ENCODE results near the gene ZNF607.
"Not testable (repeated sequence)": the region's sequence is repeated elsewhere in the genome, so short reads cannot be mapped to it uniquely, and the experiment has no call there.

Gene ZNF607

DNA sequence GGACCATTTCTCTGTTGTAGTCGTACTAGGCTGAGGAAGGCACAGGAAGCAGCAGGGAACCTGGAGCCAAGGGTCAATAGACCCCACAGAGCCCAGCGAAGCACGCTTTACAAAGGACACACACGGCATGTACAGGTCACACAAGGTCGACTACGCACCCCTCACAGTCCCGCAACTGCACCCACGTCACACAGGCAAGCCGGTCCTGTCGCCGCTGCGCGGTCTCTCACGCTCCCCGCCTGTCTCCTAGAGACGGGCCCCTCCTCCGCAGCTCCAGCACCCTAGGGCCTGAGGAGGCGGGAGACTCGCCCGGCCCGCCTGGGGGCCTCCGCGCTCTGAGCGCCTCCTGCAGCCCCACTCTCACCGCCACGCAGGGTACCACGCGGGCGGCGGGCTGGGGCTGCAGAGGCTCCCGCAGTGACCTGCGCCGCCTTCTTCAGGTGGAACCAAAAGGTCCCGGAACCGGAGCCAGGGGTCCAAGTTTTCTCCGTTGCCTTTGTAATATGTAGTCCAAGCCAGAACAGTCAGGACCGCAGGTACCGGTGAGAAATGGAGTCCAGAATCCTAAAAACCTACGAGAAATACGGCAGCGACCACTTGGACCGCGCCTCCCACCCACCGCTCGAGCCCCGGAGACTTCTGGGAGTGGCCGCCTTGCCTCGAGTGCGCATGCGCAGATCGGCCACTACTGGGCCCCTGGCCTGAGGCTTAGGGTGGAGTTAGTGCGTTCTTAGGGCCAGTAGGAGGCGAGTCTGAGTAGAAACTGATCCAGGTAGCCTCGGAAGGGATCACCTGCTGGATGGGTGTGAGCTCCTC, at the start of gene ZNF607:
Gene ZNF607, minus strand, starts transcription at position 651 of the 816 bp plus-strand sequence. CDS start 8,143 bp downstream, outside the sequence.
- peak; percentile 94 for DNase-seq

DNA sequence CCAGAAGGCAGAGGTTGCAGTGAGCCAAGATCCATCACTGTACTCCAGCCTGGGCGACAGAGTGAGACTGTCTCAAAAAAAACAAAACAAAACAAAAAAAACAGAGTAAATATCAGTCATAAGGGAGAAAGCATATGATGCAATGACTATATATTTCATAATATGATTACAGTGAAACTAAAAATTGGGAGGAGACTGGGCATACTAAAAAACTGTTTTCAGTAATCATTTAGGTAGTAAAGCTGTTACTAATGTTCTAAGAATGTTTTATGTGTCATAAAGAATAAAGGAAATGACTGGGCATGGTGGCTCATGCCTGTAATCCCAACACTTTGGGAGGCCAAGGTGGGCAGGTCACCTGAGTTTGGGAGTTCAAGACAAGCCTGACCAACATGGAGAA, 43.9 kb upstream of the ZNF607 start:
- DNase-seq, result no peak

DNA sequence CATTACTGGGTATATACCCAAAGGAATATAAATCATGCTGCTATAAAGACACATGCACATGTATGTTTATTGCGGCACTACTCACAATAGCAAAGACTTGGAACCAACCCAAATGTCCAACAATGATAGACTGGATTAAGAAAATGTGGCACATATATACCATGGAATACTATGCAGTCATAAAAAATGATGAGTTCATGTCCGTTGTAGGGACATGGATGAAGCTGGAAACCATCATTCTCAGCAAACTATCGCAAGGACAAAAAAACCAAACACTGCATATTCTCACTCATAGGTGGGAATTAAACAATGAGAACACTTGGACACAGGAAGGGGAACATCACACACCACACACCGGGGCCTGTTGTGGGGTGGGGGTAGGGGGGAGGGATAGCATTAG, 38.1 kb upstream of the ZNF607 start:
- not testable (repeated sequence) for DNase-seq

DNA sequence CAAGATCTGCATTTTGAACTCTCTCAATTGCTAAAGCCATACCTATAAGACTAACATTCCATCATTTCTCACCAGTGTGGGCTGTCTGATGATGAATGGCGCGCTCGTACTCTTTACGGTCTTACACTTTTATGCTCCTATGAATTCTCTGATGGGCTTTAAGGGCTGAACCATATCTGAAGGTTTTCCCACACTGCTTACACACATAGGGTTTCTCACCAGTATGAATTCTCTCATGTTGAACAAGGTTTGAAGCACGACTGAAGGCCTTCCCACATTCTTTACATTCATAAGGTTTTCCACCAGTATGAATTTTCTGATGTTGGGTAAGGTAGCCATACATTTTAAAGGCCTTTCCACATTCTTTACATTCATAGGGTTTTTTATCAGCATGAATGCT, 18.8 kb upstream of the ZNF607 start:
- DNase-seq, result peak; percentile 3

DNA sequence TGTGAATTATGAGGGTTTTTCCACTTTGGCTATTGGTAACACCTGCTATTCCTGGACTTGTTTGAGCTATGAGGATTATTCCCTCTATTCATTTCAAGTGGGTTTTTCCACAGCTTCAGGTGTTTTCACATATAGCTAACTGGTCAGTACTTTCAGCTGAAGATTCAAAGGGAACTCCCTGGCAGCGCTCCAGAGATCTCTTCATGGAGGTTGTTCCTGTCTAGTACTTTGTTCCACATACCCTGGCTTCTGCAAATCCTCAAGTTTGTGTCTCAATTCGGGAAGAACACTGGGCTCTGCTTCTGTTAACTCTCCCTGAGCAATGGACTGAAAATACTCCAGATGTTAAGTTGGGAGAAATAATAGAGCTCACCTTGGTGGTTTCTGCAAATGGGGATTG, 5.6 kb upstream of the ZNF607 start:
- DNase-seq, result no peak

DNA sequence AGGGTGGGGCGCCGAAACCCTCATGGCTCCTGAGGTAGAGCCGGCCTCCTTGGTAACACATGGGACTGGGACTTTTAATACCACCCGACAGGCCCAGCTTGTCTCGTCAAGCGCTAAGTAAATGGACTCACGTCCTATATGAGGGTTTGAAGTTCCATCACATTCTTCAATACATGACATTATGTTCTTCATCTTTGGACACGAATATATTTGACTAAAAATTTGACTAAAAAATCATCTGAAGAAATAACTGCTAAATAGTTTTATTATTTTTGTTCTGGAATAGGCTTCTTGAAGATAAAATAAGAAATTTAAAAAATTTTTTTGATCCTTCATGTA, 335 bp upstream of the ZNF607 start:
- no peak for DNase-seq

DNA sequence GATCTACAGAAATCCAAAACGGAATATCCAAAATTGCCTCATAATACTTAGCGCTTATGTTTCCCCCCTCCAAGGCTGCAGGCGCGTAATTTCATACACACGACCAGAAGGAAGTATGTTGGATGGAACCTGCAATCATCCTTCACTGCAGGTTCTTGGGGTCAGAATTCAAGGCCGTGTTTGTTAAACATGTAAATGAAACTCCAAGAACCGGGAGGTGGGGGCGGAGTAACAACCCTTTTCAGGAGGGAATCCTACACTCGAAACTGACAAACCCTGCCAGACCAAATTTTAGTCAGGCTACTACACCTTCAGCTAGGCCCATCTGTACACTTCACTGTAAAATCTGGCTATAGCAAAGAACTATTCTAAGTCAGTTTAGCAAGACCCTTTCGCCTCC, 1.3 kb downstream of the ZNF607 start:
- DNase-seq, result no peak

DNA sequence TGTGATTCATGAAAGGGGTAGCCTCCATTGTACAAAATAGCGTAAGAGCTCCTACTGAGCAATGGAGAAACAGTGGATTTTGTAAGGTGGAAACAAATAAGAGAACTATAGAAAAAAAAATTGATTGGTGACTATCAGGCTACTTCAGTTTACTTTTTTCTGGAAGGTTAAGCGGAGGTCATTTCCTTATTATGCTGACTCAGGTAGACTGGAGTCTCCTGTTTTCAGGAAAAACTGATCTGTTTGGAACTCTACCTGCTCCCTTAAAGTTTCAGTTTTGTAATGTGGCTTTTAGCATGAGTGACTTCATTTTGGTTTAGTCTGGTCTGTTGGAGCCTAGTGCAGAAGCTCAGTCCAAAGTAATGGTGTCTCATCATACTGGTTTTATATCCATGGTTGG, 3.4 kb downstream of the ZNF607 start:
- DNase-seq, result no peak

DNA sequence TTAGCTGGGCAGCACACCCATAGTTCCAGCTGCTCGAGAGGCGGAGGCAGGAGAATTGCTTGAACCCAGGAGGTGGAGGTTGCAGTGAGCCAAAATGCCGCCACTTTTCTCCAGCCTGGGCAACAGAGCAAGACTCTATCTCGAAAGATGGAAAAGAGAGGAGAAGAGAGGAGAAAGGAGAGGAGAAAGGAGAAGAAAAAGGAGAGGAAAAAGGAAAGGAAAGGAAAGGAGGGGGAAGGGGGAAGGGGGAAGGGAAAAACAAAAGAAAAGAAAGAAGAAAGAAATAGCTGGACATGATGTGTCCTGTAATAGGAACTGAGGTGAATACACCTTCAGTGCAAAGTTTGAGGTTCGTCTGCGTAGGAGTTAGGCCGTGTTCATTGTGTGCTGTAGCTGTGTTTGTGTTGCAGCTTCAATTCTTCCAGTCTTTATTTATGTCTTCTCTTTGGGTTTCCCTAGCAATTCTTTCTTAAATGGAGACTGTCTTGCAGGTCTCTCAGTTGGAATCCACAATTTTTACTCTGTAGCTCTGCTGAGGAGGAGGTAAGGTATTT, 13.4 kb downstream of the ZNF607 start:
- DNase-seq, result no peak

DNA sequence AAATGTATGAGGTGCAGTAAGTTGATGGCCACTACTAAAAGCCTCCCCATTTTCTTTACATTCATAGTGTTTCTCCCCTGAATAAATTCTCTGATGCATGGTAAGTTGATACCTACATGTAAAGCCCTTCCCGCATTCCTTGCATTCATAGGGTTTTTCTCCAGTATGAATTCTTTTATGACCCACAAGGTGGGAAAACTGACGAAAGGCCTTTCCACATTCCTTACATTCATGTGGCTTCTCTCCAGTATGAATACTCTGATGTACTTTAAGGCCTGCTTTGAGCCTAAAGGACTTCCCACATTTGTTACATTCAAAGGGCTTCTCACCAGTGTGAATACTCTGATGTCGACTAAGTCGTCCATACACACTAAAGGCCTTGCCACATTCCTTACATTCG, 20.5 kb downstream of the ZNF607 start:
- DNase-seq, result no peak

DNA sequence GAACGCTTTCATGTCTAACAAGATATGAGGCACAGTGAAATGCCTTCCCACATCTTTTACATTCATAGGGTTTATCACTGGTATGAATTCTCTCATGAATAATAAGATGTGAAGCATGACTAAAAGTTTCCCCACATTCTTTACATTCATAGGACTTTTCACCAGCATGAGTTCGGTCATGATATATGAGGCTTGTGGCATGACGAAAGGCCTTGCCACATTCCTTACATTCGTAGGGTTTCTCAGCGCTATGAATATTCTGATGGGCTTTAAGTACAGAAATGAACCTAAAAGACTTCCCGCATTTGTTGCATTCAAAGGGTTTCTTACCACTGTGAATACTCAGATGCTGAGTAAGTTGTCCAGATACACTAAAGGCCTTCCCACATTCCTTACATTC, 21.3 kb downstream of the ZNF607 start:
- no peak for DNase-seq

DNA sequence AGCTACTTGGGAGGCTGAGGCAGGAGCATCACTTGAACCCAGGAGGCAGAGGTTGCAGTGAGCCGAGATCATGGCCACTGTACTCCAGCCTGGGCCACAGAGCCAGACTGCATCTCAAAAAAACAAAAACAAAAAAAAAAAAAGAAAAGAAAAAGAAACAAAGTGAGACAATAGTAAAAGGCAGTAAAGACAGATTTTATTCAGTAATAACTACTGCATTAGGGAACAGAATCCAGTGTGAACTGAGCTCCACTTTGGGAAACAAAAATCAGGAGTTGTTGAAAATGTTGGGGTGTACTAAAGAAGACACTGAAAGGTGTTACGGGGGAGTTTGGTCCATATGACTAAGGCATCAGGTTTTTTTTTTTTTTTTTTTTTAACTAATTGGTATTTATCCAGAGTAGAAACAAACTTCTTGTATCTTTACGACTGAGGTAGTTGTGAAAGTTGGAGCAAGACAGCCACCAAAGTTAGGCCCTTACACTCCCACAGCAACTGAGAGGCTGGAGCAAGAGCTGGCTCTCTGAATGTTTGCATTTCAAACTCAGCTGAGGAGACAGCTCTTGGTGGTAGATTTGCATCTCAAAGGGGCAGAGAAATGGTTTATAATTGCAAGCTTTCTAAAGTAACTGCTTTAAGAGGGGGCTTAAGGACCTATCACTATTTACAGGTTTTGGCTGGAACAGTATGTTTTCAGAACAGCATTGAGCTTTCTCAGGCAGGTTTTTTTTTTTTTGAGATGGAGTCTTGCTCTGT, 24.2 kb downstream of the ZNF607 start:
- no peak for DNase-seq

DNA sequence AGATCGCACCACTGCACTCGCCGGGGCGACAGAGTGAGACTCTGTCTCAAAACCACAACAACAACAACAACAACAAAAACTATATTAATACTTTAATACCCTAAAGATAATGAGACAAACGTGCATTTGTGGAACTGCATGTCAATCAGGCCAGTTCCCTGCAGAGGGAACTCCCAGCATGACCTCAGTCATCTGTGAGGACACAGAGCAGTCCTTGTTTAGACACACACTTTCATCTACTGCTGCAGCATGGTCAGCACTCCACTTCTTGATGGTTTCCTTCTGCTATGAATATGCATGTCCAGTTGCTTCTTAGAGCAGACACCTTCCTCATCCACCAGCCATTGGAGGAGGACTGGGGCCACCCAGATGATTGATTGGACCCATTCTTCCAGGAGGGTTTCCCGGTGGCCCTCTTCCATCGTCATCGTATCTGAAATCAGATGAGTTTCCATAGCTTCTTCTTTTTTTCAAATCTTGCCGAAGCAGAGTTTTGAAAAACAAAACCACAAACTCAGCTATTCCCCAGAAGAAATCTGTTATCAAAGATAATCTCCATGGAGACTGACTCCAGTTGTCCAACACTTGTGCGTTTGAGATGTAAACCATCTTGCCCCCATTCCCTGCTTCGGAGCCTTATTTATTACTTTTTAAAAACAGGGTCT, 26.5 kb downstream of the ZNF607 start:
- peak; percentile 19 for DNase-seq

DNA sequence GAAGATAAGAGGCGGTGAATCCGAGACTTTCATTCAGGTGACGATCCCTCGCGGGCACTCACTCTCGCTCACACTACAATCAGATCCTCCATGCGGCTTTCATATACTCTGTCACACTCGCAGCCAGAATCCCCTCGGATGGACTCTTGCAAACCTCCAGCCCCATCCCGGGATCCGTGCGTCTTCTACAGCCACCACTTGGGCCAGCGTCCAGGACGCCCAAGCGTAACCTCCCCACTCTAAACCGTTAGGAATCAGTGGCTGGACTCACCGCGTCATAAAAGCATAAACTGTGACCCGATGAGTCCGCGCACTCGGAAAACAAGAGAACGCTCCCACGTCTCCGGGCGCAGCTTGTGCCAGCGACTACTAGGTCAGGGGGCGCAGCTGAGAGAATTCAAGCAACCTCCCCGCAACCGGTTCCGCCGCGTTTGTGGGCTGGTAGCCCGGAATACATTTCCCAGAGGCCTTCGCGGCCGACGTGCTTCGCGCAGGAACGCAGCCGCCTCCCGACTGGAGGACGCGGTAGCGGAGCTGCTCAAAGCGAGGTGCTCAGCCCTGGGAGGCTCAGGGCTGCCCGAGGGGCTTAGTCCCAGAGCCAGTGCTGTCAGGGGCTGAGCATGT, 27.6 kb downstream of the ZNF607 start:
- DNase-seq, result peak; percentile 63

DNA sequence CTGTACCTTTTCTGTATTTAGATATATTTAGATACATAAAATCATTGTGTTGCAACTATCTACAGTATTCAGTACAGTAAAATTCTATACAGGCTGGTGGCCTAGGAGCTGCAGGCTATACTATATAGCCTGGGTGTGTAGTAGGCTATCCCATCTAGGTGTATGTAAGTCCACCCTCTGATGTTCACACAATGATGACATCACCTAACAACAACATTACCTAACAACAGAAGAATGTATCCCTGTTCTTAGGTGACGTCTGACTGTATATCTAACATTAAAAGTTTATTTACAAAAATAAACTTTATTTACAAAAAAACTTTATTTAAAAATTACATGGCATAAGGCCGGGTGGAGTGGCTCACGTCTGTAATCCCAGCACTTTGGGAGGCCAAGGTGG, 36.0 kb downstream of the ZNF607 start:
- no peak for DNase-seq

DNA sequence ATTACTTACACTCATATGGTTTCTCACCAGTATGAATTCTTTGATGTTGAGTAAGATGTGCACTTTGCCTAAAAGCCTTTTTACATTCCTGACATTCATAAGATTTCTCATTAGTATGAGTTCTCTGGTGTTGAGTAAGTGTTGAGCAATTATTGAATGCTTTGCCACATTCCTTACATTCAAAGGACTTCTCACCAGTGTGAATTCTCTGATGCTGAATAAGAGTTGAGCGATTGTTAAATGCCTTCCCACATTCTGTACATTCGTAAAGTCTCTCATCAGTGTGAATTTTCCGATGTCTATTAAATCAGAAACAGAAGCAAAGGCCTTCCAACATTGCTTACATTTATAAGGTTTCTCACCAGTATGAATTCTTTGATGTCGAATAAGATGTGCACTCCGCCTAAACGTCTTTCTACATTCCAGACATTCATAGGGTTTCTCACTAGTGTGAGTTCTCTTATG, 50.1 kb downstream of the ZNF607 start:
- DNase-seq, result no peak

DNA sequence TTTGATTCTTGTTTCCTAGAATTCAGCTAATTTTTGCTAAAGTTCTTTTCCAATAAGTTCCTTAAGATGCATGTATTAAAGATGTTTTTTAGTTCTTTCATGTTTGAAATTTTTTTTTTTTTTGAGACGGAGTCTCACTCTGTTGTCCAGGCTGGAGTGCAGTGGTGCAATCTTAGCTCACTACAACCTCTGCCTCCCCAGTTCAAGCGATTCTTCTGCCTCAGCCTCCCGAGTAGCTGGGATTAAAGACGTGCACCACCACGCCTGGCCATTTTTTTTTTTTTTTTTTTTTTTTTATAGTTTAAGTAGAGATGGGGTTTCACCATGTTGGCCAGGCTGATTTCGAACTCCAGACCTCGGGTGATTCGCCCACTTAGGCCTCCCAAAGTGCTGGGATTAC, 62.4 kb downstream of the ZNF607 start:
- DNase-seq, result not testable (repeated sequence)

DNA sequence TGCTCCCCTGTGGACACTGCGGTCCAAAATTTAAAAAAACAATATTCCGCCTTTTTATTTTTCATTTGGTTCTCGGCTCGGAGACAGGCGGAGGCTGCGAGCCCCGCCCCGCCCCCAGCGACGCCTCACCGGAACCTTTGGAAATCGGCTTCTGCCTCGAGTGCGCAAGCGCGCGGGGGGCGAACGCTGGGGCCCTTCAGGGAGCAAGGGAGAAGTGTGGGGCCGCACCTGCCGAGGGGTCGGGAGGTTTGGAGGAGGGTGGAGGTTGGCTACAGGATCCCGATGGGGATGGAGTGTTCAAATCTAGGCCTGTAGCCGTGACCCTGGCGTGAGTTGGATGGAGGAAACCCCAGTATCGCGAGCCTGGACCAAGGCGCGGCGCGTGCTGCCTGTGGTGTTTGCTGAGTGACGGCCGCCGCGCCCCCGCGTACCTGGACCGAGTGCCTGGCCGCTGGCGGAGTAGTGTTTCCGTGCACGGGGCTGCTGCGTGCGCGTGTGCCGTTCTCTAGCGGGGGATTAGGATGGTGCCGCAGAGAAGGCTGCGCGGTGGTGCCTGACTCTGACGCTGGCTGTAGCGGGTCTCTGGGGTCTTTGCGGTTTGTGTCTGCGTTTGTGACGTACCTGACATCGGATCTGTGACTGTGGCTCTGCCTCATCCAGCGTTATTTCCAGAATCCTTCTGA, 63.7 kb downstream of the ZNF607 start:
- DNase-seq, result peak; percentile 83

DNA sequence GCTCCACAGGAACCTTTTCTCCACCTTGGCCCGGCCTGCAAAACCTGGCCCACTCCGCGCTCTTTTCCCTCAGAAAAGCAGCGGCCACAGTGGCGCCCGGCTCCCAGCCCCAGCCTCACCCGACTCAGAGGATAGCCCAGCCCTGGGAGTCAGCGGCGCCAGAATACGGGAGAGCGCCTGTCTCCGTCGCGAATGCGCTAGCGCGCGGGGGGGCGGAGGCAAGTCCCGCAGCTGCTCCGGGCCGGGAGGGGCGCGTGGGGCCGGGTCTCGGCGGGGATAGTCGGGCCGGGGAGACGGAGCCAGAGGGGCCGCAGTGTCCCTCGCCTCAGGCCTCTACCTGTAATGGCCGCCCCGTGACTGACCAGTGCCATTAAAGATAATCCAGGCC, 64.3 kb downstream of the ZNF607 start, which contains the start of gene ZFP30:
Gene ZFP30, minus strand, starts transcription at position 165 of the 388 bp plus-strand sequence. CDS start 7,643 bp downstream, outside the sequence.
- DNase-seq, result peak; percentile 79

DNA sequence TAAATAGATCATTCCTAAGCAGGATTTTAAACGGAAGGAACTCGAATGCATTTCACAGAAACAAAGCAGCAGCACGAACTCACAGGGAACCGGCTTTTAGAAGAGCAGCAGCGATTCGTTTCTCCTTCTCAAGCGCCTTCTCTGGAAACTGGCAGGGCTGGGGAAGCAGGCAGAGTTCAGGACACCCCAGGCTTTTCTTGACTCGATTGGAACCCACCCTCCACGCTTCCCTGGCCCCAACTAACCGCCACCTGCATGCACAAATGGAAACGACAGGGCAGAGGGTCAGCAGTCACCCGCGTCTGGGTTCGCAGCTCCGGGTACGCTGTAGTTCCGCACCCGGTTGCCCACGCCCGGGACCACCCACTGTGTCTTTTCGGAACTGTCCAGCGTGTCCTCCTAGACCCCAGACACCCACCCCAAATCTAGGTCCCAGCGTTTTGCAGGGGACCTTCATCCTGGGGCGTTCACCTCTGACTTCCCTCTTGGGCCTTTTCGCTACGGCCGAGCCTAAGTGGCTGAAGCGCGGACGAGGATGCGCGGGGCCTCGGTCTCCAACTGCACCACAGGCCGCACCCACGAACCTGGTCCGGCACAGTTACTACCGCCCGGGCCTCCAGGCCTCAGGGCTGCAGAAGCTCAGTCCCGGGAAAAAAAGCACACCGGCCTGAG, 64.8 kb downstream of the ZNF607 start:
- DNase-seq, result peak; percentile 66

DNA sequence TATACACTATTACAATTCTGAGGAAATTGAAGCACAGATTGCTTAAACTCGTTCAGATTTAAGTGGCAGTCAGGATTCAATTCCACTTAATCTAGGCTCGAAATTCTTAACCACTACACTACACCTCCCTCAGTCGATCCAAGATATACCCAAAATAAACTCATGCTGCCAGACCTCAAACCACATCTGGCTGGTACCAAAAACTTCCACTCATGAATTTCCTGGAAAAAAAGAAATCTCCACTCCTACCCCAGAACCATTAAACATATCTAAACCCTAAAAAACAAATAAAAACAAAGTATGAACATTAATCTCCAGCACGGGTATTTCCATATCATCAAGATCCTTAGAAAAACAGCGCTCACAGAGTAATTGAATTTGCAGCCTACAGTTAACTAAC, 65.4 kb downstream of the ZNF607 start:
- peak; percentile 34 for DNase-seq

Measured in hematopoietic multipotent progenitor cell treated with erythropoietin and hydrocortisone succinate and interleukin-3 and kit ligand, for 6 days (in vitro differentiated cells).